ENCODE data around the gene EMILIN2. TPM values are rescaled to one million over a fixed set of nuclear protein-coding genes. Genes with fewer than 3 reads are reported as not detected.

EMILIN2 gene
- total and polyA plus RNA-seq, 2 donors (not counting 3 experiments of a cell fraction or from before 2014, with no cell fraction given), result 9.4 to 13.4 TPM

DNA sequence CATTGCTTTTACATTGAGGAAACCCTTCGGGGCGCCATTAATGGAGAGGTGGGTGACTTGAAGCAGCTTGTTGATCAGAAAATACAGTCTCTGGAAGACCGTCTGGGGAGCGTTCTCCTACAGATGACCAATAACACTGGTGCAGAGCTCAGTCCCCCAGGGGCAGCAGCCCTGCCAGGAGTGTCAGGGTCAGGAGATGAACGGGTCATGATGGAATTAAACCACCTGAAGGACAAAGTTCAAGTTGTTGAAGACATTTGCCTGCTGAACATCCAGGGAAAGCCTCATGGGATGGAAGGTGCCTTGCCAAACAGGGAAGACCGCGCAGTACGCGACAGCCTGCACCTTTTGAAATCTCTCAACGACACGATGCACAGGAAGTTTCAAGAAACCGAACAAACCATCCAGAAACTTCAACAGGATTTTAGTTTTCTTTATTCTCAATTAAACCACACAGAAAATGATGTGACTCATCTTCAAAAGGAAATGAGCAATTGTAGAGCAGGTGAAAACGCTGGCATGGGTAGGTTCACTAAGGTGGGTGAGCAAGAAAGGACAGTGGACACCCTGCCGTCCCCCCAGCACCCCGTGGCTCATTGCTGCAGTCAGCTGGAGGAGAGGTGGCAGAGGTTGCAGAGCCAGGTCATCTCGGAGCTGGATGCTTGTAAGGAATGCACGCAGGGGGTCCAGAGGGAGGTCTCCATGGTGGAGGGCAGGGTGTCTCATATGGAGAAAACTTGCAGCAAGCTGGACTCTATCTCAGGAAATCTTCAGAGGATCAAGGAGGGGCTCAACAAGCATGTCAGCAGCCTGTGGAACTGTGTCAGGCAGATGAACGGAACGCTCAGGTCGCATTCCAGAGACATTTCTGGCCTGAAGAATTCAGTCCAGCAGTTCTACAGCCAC is 45.0 kb downstream of the EMILIN2 start:
- Histone ChIP-seq H3K4me2 (ENCODE audit: insufficient read depth, low read length) (no peak overlapping the region), H2AFZ (ENCODE audit: low read depth, low read length) (no peak overlapping the region), H3K9me1 (replicated peaks; ENCODE audit: control insufficient read depth, extremely low read depth, insufficient read depth, low read length) (no peaks in the 10 kb centered on the region), H4K20me1 (replicated peaks; ENCODE audit: control insufficient read depth, extremely low read depth, insufficient read depth, low read length) (no peaks in the 10 kb centered on the region), H3K4me1 (ENCODE audit: control insufficient read depth, extremely low read depth, insufficient read depth, low read length) (peaks cover 7% of the 10 kb centered on the region), H3K36me3 (ENCODE audit: control insufficient read depth in 2 of 2, extremely low read depth in 1 of 2, insufficient read depth in 2 of 2, low read length in 2 of 2) (no peaks in the 10 kb centered on the region), H3K4me3 (replicated peaks in 1 of 3; ENCODE audit: insufficient read depth in 1 of 3, low read depth in 1 of 3, low read length in 3 of 3) (no peak overlapping the region), H3K9me3 (replicated peaks; ENCODE audit: control insufficient read depth, insufficient read depth, low read length) (no peaks in the 10 kb centered on the region), H3K79me2 (ENCODE audit: control insufficient read depth, insufficient read depth, low read length) (no peaks in the 10 kb centered on the region), H3K9ac (replicated peaks; ENCODE audit: extremely low read depth, insufficient read depth, low read length) (no peak overlapping the region), H3K27me3 (ENCODE audit: control insufficient read depth in 2 of 2, insufficient read depth in 2 of 2, low read length in 2 of 2) (peaks cover 0 to 6% of the 10 kb centered on the region in 2 experiments), H3K27ac (ENCODE audit: insufficient read depth, low read depth, low read length) (no peak overlapping the region)
- intact Hi-C loops (cut with micrococcal nuclease), result no loop called here
- ChIA-PET POLR2A (interaction anchor here (0.6 kb wide), 1 partner anchor 340 kb away, joined by 7 read pairs; no protein-coding TSS in a partner anchor), CTCF (interaction anchor here (0.7 to 1.1 kb wide), 2 partner anchors 11 to 27 kb away, joined by 3 read pairs; no protein-coding TSS in a partner anchor)
- TF ChIP-seq POLR2AphosphoS5 (IDR thresholded peaks at IDR 0.05; ENCODE audit: insufficient read depth, low read depth, low read length) (no peak), FOS (IDR thresholded peaks at IDR 0.05; ENCODE audit: borderline replicate concordance, insufficient read depth, low read length) (no peak), EZH2 (IDR thresholded peaks at IDR 0.05; ENCODE audit: borderline replicate concordance, low read depth, low read length, severe bottlenecking) (no peak), MYC (IDR thresholded peaks at IDR 0.05; ENCODE audit: low read depth, low read length) (no peak), GATA2 (IDR thresholded peaks at IDR 0.05; ENCODE audit: insufficient read depth, insufficient read length, low read depth, low read length) (no peak), POLR2A (IDR thresholded peaks at IDR 0.05; ENCODE audit: low read depth, low read length) (no peak), JUN (IDR thresholded peaks at IDR 0.05; ENCODE audit: borderline replicate concordance, insufficient read depth, insufficient read length, low read depth) (no peak)
- TF ChIP-seq, protein P1, sequence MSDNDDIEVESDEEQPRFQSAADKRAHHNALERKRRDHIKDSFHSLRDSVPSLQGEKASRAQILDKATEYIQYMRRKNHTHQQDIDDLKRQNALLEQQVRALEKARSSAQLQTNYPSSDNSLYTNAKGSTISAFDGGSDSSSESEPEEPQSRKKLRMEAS (IDR thresholded peaks at IDR 0.05; ENCODE audit: insufficient read depth, insufficient read length), result no peak
- TF ChIP-seq, protein P2, sequence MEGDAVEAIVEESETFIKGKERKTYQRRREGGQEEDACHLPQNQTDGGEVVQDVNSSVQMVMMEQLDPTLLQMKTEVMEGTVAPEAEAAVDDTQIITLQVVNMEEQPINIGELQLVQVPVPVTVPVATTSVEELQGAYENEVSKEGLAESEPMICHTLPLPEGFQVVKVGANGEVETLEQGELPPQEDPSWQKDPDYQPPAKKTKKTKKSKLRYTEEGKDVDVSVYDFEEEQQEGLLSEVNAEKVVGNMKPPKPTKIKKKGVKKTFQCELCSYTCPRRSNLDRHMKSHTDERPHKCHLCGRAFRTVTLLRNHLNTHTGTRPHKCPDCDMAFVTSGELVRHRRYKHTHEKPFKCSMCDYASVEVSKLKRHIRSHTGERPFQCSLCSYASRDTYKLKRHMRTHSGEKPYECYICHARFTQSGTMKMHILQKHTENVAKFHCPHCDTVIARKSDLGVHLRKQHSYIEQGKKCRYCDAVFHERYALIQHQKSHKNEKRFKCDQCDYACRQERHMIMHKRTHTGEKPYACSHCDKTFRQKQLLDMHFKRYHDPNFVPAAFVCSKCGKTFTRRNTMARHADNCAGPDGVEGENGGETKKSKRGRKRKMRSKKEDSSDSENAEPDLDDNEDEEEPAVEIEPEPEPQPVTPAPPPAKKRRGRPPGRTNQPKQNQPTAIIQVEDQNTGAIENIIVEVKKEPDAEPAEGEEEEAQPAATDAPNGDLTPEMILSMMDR (IDR thresholded peaks at IDR 0.05; ENCODE audit: extremely low read depth in 1 of 2, insufficient read depth in 1 of 2, low read depth in 1 of 2, low read length in 2 of 2), result no peak
- no TSS peak for BruUV-seq (replicated peaks)
- peak; percentile 37 for FAIRE-seq
- no peak for DNase-seq (ENCODE audit: low read depth, low spot score)
- dilution Hi-C loops (cut with MboI; ENCODE audit: extremely low pct_ligation_motif_present, low sequenced_read_pairs), result no loop called here
